ENCODE data around the gene DKK1. TPM values are rescaled to one million over a fixed set of nuclear protein-coding genes. Genes with fewer than 3 reads are reported as not detected.

Gene DKK1
- total RNA-seq, 1 donor from 2014 or later, result 170 TPM

DNA sequence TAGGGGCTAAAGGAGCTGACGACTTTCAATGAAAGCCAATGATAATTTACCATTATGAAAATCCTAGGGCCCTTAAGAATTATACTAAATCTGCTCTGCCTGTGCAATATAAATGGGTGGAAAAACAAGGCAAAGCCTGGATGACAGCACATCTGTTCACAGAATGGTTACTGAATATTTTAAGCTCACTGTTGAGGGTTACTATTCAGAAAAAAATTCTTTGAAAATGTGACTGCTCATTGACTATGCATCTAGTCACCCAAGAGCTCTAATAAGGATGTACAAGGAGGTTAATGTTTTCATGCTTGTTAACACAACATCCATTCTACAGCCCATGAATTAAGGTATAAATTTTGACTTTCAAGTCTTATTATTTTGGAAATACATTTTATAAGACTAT is 8.9 kb downstream of the DKK1 start:
- Mint-ChIP-seq H3K4me3 (ENCODE audit: unreplicated experiment) (no peak overlapping the region), H3K27ac (ENCODE audit: unreplicated experiment) (no peak overlapping the region), H3K36me3 (ENCODE audit: low read depth) (no peaks in the 10 kb centered on the region), H3K4me1 (ENCODE audit: low read depth) (peaks cover 36% of the 10 kb centered on the region), H3K9me3 (ENCODE audit: low read depth) (peaks cover 3% of the 10 kb centered on the region), H3K27me3 (ENCODE audit: low read depth) (no peaks in the 10 kb centered on the region)
- no peak for DNase-seq (ENCODE audit: low spot score)
- TF ChIP-seq, protein P1, sequence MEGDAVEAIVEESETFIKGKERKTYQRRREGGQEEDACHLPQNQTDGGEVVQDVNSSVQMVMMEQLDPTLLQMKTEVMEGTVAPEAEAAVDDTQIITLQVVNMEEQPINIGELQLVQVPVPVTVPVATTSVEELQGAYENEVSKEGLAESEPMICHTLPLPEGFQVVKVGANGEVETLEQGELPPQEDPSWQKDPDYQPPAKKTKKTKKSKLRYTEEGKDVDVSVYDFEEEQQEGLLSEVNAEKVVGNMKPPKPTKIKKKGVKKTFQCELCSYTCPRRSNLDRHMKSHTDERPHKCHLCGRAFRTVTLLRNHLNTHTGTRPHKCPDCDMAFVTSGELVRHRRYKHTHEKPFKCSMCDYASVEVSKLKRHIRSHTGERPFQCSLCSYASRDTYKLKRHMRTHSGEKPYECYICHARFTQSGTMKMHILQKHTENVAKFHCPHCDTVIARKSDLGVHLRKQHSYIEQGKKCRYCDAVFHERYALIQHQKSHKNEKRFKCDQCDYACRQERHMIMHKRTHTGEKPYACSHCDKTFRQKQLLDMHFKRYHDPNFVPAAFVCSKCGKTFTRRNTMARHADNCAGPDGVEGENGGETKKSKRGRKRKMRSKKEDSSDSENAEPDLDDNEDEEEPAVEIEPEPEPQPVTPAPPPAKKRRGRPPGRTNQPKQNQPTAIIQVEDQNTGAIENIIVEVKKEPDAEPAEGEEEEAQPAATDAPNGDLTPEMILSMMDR (IDR thresholded peaks at IDR 0.05), result no peak

DNA sequence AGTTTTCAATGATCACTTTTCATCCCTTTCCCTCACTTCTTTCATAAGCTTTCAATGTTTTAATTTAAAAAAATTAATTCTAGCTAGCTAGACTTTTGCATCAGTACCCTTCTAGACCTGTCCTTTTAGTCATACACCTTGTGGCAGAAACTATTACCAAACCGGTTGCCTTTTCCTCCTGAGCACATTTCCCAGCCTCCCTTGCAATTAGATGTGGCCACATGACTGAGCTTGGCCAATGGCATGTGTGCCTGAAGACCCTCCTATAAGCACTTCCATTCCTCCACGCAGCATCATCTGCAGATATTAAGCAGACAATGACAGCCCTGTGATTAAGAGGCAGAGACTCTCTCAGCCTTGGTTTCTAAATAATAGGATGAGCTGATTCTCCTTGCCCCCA is 12.3 kb downstream of the DKK1 start:
- no peak overlapping the region for H3K27ac Mint-ChIP-seq (ENCODE audit: unreplicated experiment)
- H3K4me3 Mint-ChIP-seq (ENCODE audit: unreplicated experiment), result no peak overlapping the region
- H3K27me3 Mint-ChIP-seq (ENCODE audit: low read depth), result no peaks in the 10 kb centered on the region
- H3K9me3 Mint-ChIP-seq (ENCODE audit: low read depth), result peaks cover 3% of the 10 kb centered on the region
- peaks cover 15% of the 10 kb centered on the region for H3K4me1 Mint-ChIP-seq (ENCODE audit: low read depth)
- TF ChIP-seq, protein P1 (IDR thresholded peaks at IDR 0.05), result no peak
- H3K36me3 Mint-ChIP-seq (ENCODE audit: low read depth), result no peaks in the 10 kb centered on the region
- DNase-seq (ENCODE audit: low spot score), result no peak

GRCh38 chr10:52331638-52332364 is 17.7 kb downstream of the DKK1 start:
- H3K4me3 Mint-ChIP-seq (ENCODE audit: unreplicated experiment), result no peak overlapping the region
- TF ChIP-seq, protein P1 (IDR thresholded peaks at IDR 0.05), result no peak
- H3K4me1 Mint-ChIP-seq (ENCODE audit: low read depth), result peaks cover 14% of the 10 kb centered on the region
- H3K36me3 Mint-ChIP-seq (ENCODE audit: low read depth), result no peaks in the 10 kb centered on the region
- H3K9me3 Mint-ChIP-seq (ENCODE audit: low read depth), result no peaks in the 10 kb centered on the region
- DNase-seq (ENCODE audit: low spot score), result no peak
- H3K27me3 Mint-ChIP-seq (ENCODE audit: low read depth), result no peaks in the 10 kb centered on the region
- H3K27ac Mint-ChIP-seq (ENCODE audit: unreplicated experiment), result no peak overlapping the region

DNA sequence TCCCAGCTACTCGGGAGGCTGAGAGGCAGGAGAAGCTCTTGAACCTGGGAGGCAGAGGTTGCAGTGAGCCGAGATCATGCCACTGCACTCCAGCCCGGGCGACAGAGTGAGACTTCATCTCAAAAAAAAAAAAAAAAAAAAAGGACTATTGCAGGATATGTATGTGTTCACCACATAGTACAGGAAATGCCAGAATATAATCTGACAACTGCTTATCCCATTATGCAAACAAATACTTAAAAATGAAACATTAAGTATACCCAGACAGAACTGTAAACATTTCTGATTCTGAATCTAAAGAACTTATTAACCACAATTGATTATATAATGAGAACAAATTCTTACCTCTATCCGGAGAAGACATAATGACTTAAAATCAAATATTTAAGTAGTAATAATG is 18.7 kb downstream of the DKK1 start:
- no peak overlapping the region for H3K27ac Mint-ChIP-seq (ENCODE audit: unreplicated experiment)
- TF ChIP-seq, protein P1 (IDR thresholded peaks at IDR 0.05), result no peak
- peaks cover 14% of the 10 kb centered on the region for H3K4me1 Mint-ChIP-seq (ENCODE audit: low read depth)
- H3K9me3 Mint-ChIP-seq (ENCODE audit: low read depth), result no peaks in the 10 kb centered on the region
- DNase-seq (ENCODE audit: low spot score), result no peak
- no peak overlapping the region for H3K4me3 Mint-ChIP-seq (ENCODE audit: unreplicated experiment)
- H3K27me3 Mint-ChIP-seq (ENCODE audit: low read depth), result no peaks in the 10 kb centered on the region
- H3K36me3 Mint-ChIP-seq (ENCODE audit: low read depth), result no peaks in the 10 kb centered on the region

GRCh38 chr10:52334595-52334994 is 20.5 kb downstream of the DKK1 start:
- no peak for DNase-seq (ENCODE audit: low spot score)
- Mint-ChIP-seq H3K27me3 (ENCODE audit: low read depth) (no peaks in the 10 kb centered on the region), H3K4me1 (ENCODE audit: low read depth) (peaks cover 14% of the 10 kb centered on the region), H3K9me3 (ENCODE audit: low read depth) (no peaks in the 10 kb centered on the region), H3K4me3 (ENCODE audit: unreplicated experiment) (no peak overlapping the region), H3K36me3 (ENCODE audit: low read depth) (no peaks in the 10 kb centered on the region), H3K27ac (ENCODE audit: unreplicated experiment) (no peak overlapping the region)
- TF ChIP-seq, protein P1 (IDR thresholded peaks at IDR 0.05), result no peak
